Esophagus squamous epithelium (tissue), 4 donors: ENCODE results near the gene AHSP.

ENCODE experiments used
- POLR2A ChIP-seq, 4 donors: fragments of 450-650 bp; IDR thresholded peaks; one replicate each; pipeline ENCODE4 v1.6.1; 2017; ENCODE audit warnings: antibody characterized with exemption in 4 of 4, mild to moderate bottlenecking in 4 of 4, moderate library complexity in 3 of 4
- TF ChIP-seq, protein P1 (sequence below), 6 experiments: fragments of 450-650 bp in 4 of 6; fragments of 200-600 bp in 2 of 6; sonication (generic) in 2 of 6; IDR thresholded peaks; one replicate each; pipeline ENCODE4 v1.5.1; 2016 to 2019; ENCODE audit warnings: antibody characterized with exemption in 6 of 6, mild to moderate bottlenecking in 4 of 6, moderate library complexity in 4 of 6

DNA sequence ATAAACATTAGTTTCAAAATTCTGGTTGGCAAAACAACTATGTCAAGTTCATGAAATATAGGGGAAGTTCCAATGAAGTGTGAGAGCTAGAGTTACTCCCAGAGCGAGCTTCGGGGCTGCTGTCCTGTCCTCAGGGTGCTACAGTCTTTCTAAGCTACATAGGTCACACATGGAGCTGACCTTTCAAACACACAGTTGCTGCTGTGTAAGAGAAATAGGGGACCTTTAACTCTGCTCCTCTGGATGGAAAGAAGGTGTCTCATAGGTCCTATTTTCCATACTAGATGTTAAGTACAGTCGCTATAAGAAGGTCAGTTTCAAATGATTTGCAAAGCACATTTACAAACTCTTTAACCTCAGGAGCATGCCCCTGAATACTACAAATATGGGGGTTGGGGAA lies 6.3 kb upstream of the AHSP start:
- TF ChIP-seq POLR2A (IDR thresholded peaks at IDR 0.05): no peak
- TF ChIP-seq, protein P1, sequence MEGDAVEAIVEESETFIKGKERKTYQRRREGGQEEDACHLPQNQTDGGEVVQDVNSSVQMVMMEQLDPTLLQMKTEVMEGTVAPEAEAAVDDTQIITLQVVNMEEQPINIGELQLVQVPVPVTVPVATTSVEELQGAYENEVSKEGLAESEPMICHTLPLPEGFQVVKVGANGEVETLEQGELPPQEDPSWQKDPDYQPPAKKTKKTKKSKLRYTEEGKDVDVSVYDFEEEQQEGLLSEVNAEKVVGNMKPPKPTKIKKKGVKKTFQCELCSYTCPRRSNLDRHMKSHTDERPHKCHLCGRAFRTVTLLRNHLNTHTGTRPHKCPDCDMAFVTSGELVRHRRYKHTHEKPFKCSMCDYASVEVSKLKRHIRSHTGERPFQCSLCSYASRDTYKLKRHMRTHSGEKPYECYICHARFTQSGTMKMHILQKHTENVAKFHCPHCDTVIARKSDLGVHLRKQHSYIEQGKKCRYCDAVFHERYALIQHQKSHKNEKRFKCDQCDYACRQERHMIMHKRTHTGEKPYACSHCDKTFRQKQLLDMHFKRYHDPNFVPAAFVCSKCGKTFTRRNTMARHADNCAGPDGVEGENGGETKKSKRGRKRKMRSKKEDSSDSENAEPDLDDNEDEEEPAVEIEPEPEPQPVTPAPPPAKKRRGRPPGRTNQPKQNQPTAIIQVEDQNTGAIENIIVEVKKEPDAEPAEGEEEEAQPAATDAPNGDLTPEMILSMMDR (IDR thresholded peaks at IDR 0.05): no peak
